OCI-LY7 (cell line): ENCODE results near the gene CABP2.

Experiments used
- CTCF ChIP-seq: fragments of 200-600 bp; sonication (generic); conservative IDR thresholded peaks from 2 replicates; pipeline ENCODE4 v1.5.1; 2014; ENCODE audit warnings: mild to moderate bottlenecking, antibody characterized with exemption, low read length, moderate library complexity, mixed read lengths
- EZH2phosphoT487 ChIP-seq: fragments of 200-600 bp; sonication (generic); IDR thresholded peaks from 2 replicates; pipeline ENCODE4 v1.6.1; 2018; ENCODE audit warnings: low read depth, borderline replicate concordance, mild to moderate bottlenecking, mixed run types, antibody characterized with exemption, low read length, moderate library complexity, mixed read lengths

- no peak for TF ChIP-seq EZH2phosphoT487
- TF ChIP-seq CTCF = no peak
Observed at GRCh38 chr11:67508486-67509121, 14.6 kb downstream of the CABP2 start.
